HG03280 (cell line): ENCODE results near the gene NDUFB11.
A peak's percentile ranks its signal among the peaks of the same experiment; 100 is the strongest.
"Not testable (repeated sequence)": the region's sequence is repeated elsewhere in the genome, so short reads cannot be mapped to it uniquely, and the experiment has no call there.

Source experiments
- ATAC-seq: cut with Tn5 transposase; IDR thresholded peaks from one replicate; pipeline ENCODE4 v1.9.1; 2021; ENCODE audit warnings: mild to moderate bottlenecking, moderate library complexity; ENCODE audit not compliant: unreplicated experiment

The NDUFB11 gene

GRCh38 chrX:47146936-47147859, 2.7 kb upstream of the NDUFB11 start:
- ATAC-seq, result no peak

DNA sequence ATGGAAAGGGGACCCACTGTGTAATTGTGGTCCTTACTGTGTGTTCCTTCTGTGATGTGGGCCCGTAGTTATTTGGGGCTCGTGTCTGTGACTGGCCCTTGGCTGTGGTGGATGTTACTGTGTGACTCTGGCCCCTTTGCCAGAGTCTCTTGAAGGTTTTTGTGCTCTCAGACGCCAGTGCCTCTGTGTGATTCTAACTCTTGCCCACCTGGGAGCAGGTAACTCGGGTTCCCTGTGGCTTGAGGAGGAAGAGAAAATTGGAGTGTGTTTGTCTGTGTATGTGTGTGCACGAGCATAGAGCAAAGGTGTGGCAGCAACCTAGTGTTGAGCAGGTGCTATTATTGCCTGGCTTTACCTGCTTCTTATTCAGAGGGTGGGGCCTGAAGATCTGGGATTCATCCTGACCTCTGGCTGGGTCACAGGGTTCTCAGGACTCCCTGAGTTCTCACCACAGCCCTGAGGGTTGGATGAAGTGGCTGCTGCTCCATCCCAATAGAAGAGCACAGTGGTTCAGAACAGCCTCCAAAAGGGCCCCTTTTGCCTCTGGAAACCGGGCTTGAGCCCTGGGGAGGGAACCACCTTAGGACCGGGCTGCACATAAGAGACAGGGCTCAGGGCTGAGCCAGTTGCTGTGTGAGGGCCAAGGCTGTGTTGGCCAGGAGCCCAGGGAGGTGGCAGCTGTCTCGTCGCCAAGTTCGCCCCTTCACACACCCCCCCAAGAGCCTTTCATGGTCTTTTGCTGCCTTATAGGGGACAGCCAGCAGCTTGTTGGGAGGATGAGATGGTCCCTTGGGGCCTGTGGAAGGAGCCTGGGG, 1.8 kb upstream of the NDUFB11 start:
- ATAC-seq, result no peak

- peak; percentile 19 for ATAC-seq
Observed at GRCh38 chrX:47145395-47146120, 1.1 kb upstream of the NDUFB11 start.

DNA sequence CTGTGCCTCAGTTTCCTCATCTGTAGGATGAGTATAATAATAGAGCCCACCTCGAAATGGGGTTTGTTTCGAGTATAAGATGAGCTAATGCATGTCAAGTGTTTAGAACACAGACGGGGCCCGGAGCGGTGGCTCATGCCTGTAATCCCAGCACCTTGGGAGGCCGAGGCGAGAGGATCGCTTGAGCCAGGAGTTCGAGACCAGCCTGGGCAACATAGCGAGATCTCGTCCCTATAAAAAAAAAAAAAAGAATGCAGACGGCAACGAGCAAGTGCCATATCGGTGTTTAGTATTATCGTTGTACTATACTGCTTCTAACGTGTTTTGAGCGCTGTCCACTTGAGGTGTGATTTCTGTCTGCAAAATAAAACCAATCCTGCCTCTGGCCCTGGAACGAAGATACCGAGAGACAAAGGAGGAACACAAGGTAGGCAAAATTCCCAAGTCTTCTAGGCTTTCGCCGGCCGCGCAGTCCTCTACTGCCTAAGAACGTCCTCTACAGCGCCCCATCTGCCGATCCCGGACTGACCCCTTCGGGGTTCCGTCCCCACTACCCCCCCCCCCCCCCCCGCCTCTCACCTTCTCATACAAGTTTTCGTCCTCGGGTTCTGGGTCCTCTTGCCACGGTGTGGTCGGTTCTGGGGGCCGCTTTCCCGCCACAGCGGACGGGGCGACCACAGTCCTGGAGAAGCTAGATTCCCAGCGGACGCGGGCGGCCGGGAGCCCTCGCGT, 442 bp downstream of the NDUFB11 start:
- ATAC-seq, result peak; percentile 14

- ATAC-seq, result no peak
Observed at GRCh38 chrX:47138171-47138570, 6.3 kb downstream of the NDUFB11 start.

DNA sequence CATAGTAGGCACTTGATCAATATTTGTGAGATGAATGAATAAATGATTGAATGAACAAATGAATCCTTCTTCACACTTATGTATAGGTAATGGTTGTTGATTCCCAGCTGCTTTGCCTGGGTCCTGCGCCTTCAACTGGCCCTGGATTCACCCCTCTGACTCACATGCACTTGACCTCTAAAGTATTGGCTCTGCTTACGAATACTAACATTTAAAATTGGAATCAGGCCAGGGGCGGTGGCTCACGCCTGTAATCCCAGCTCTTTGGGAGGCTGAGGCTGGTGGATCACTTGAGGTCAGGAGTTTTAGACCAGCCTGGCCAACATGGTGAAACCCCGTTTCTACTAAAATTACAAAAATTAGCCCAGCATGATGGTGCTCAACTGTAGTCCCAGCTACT, 8.9 kb downstream of the NDUFB11 start:
- not testable (repeated sequence) for ATAC-seq

DNA sequence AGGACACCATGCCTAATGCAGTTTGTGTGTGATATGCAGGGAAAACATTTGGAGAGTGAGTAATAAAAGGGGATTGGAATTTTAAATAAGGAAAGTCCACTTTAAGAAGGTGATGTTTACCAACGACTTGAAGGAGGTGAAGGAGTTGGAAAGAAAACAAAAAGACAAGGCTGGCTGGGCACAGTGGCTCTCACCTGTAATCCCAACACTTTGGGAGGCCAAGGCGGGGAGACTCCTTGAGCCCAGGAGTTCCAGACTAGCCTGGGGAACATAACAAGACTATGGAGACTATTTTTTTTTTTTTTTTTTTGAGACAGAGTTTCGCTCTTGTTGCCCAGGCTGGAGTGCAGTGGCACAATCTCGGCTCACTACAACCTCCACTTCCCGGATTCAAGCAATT, 11.0 kb downstream of the NDUFB11 start:
- no peak for ATAC-seq

- no peak for ATAC-seq
Observed at GRCh38 chrX:47129899-47130358, 14.6 kb downstream of the NDUFB11 start.

DNA sequence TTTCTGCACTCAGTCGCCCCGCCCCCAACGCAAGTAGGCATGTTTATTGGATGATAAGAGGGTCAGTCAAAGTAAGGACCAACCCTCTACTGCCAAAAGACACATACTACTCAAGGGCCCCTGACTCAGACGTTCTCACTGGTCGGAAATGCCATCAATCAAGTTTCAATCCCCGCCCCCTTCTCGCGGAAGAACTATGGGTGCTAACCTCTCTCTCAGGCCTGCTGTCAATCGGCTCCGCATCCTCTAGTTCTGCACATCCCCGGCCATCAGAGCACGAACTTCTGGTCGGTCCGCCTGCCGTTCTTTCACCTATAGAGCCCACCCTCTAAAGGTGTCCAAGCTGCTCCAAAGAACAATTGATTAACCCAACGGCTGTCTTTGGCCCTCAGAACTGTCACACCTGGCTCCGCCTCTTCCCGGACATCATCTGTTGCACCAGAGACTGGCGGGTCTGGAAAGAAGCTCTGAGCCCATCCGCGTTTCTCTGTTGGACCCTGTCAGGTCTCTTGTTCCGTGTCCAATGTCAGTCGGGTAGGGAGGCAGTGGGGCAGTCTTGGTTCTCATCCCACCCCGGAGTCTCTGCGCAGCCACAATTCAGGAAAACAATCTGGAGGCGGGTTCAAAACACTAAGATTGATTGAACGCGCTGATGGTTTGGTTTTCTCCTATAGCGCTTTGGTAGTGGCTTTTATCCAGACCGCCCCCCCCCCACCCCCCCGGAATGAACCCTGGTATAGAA, 15.2 kb downstream of the NDUFB11 start:
- ATAC-seq, result peak; percentile 99

- ATAC-seq, result not testable (repeated sequence)
Observed at GRCh38 chrX:47124466-47124865, 20.0 kb downstream of the NDUFB11 start.

DNA sequence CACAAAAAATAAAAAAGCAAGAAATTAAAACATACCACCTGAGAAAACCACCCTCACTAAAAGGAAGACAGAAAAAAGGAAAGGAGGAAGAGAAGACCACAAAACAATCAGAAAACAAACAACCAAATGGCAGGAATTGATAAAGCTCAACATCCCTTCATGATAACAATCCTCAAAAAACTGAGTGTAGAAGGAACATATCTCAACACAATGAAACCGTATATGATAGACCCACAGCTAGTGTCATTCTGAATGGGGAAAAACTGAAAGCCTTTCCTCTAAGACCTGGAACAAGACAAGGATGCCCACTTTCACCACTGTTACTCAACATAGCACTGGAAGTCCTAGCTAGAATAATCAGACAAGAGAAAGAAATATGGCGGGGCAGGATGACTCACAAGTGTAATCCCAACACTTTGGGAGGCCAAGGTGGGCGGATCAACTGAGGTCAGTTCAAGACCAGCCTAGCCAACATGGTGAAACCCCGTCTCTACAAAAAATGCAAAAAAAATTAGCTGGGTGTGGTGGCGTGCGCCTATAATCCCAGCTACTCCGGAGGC, 27.9 kb downstream of the NDUFB11 start:
- not testable (repeated sequence) for ATAC-seq

GRCh38 chrX:47112316-47112954, 32.1 kb downstream of the NDUFB11 start:
- ATAC-seq, result no peak

GRCh38 chrX:47110936-47111615, 33.4 kb downstream of the NDUFB11 start:
- ATAC-seq, result not testable (repeated sequence)

- no peak for ATAC-seq
Observed at GRCh38 chrX:47101206-47101605, 43.3 kb downstream of the NDUFB11 start.

DNA sequence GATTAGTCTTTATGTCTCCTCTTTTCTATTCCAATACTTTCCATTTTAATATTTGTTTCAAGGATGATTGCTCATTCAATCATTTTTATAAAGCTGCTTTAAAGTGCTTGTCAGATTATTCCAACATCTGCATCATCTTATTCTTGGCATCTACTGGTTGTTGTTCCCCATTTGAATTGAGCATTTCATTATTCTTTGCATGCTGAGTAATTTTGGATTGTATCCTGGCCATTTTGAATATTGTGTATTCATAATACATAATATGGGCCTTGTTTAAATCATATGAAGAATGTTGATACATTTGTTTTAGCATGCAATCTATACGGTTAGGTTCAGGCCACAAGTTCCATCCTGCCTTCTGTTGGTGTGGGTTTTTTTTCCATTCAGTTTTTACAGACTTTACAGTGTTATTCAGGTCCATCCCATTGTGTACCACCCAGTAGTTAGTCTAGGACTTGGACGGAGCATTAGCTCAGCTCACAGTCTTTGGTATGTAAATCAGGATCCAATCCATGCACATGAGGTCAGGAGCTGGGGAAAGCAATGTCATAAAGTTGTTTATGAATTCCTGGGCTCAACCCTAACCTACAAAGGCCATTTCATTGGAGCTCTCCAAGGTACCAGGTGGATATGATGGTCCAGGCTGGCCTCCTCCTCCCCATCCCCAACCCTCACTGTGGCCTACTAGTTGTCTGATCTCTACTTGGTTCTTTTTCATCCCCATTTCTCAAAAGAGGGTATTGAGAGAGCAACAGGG, 46.0 kb downstream of the NDUFB11 start:
- ATAC-seq, result no peak

DNA sequence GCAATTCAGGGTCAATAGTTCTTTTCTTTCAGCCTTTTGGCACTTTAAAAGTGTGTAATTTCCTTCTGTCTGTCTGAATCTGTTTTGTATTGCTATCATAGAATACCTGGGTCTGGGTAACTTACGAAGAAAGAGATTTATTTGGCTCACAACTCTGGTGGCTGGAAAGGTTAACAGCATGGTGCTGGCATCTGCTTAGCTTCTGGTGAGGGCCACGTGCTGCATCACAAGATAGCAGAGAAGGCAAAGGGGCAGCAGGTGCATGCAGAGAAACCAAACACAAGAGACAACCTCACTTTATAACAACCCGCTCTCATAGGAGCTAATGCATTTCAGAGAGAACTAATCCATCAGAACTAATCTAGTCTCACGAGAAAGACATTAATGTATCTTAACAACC, 47.5 kb downstream of the NDUFB11 start:
- ATAC-seq, result no peak

- no peak for ATAC-seq
Observed at GRCh38 chrX:47093860-47094259, 50.6 kb downstream of the NDUFB11 start.

- no peak for ATAC-seq
Observed at GRCh38 chrX:47093248-47093647, 51.3 kb downstream of the NDUFB11 start.
